HCT116 (cell line): ENCODE data around the gene FAR2. TPM values are rescaled to one million over a fixed set of nuclear protein-coding genes. Genes with fewer than 3 reads are reported as not detected.

Source experiments
- ATAC-seq: fragments of 200-7000 bp; cut with Tn5 transposase; 2 replicates; pipeline ENCODE4 v1.9.1; 2020; ENCODE audit warnings: mild to moderate bottlenecking, moderate library complexity
- BruUV-seq: library from RNA; stranded (reverse); fragments of 400-500 nt; replicated peaks from 2 replicates; lab custom pipeline; 2021; lab: Mats Ljungman, UMichigan
- CTCF ChIA-PET: fragments of 300-600 bp; sonication (Branson Sonifier 250); formaldehyde crosslinking; loops from one replicate; lab custom pipeline; 2021; ENCODE audit warnings: antibody characterized with exemption; lab: Charles Lee
- POLR2A ChIA-PET: fragments of 300-600, 350-600 bp; sonication (Branson Sonifier 250); formaldehyde crosslinking; loops from one replicate; lab custom pipeline; 2021; ENCODE audit warnings: antibody characterized with exemption; lab: Charles Lee
- RAD21 ChIA-PET, 2 experiments: fragments of 300-600 bp; sonication (Branson Sonifier 250); formaldehyde crosslinking; loops; one replicate each; lab custom pipeline; 2023; ENCODE audit warnings: low total read pairs in 2 of 2; ENCODE audit not compliant: uncharacterized antibody in 2 of 2, unreplicated experiment in 2 of 2, low non-redundant PET in 1 of 2; lab: Charles Lee
- DNase-seq: peaks from one replicate; pipeline ENCODE4 v3.0.0-alpha.2; 2010; ENCODE audit warnings: low read depth, low spot score
- H2AFZ ChIP-seq: fragments of 200-600 bp; shearing (Covaris generic), sonication (generic); 2 replicates; pipeline ENCODE4 v1.6.1; 2017; ENCODE audit warnings: low read depth, mixed run types, mixed read lengths, antibody characterized with exemption, low read length; ENCODE audit not compliant: poor library complexity, severe bottlenecking
- H3K27ac ChIP-seq: 2 replicates; pipeline ENCODE4 v1.5.1; 2012; ENCODE audit warnings: low read depth, low read length
- H3K27me3 ChIP-seq: fragments of 200-600 bp; sonication (generic); 2 replicates; pipeline ENCODE4 v1.6.1; 2016; ENCODE audit warnings: mixed run types, low read length, mixed read lengths; ENCODE audit not compliant: insufficient read depth
- H3K36me3 ChIP-seq, 2 experiments: fragments of 200-500 bp in 1 of 2; fragments of 200-600 bp in 1 of 2; sonication (Bioruptor generic) in 1 of 2; sonication (generic) in 1 of 2; 2 replicates each; pipeline versions ENCODE4 v1.5.1 to v1.6.1; 2014 to 2016; ENCODE audit warnings: low read length in 2 of 2, inconsistent platforms in 1 of 2, mixed read lengths in 1 of 2, mixed run types in 1 of 2; ENCODE audit not compliant: insufficient read depth in 2 of 2, control insufficient read depth in 1 of 2
- H3K4me1 ChIP-seq, 2 experiments: fragments of 200-600 bp in 1 of 2; sonication (generic) in 1 of 2; 2 replicates each; pipeline versions ENCODE4 v1.5.1 to v1.6.1; 2012 to 2017; ENCODE audit warnings: low read length in 2 of 2, inconsistent platforms in 1 of 2, mild to moderate bottlenecking in 1 of 2, mixed read lengths in 1 of 2, mixed run types in 1 of 2, moderate library complexity in 1 of 2; ENCODE audit not compliant: insufficient read depth in 2 of 2, control insufficient read depth in 1 of 2
- H3K4me2 ChIP-seq: fragments of 200-600 bp; sonication (generic); 2 replicates; pipeline ENCODE4 v1.6.1; 2017; ENCODE audit warnings: mixed run types, low read length, mixed read lengths
- H3K4me3 ChIP-seq, 2 experiments: fragments of 200-600 bp in 1 of 2; sonication (generic) in 1 of 2; replicated peaks in 1 of 2; 2 replicates each; pipeline ENCODE4 v1.5.1; 2011 to 2016; ENCODE audit warnings: low read length in 2 of 2, control low read depth in 1 of 2, low read depth in 1 of 2, mild to moderate bottlenecking in 1 of 2, mixed read lengths in 1 of 2, mixed run types in 1 of 2
- H3K79me2 ChIP-seq: fragments of 200-600 bp; sonication (generic); 2 replicates; pipeline ENCODE4 v1.6.1; 2017; ENCODE audit warnings: mild to moderate bottlenecking, mixed run types, low read length, moderate library complexity, mixed read lengths; ENCODE audit not compliant: insufficient read depth
- H3K9ac ChIP-seq: fragments of 200-600 bp; sonication (generic); 2 replicates; pipeline ENCODE4 v1.6.1; 2016; ENCODE audit warnings: low read length, mixed read lengths
- H3K9me2 ChIP-seq: fragments of 200-600 bp; sonication (generic), shearing (Covaris generic); 2 replicates; pipeline ENCODE4 v1.6.1; 2017; ENCODE audit warnings: mixed run types, mild to moderate bottlenecking, moderate library complexity; ENCODE audit not compliant: insufficient read depth
- H3K9me3 ChIP-seq, 2 experiments: fragments of 200-500 bp in 1 of 2; fragments of 200-600 bp in 1 of 2; sonication (Bioruptor generic) in 1 of 2; sonication (generic) in 1 of 2; 2 replicates each; pipeline ENCODE4 v1.6.1; 2014 to 2017; ENCODE audit warnings: low read length in 2 of 2, mixed read lengths in 2 of 2, inconsistent platforms in 1 of 2, low read depth in 1 of 2, mild to moderate bottlenecking in 1 of 2, mixed run types in 1 of 2, moderate library complexity in 1 of 2; ENCODE audit not compliant: control insufficient read depth in 1 of 2, insufficient read depth in 1 of 2
- H4K20me1 ChIP-seq: fragments of 200-600 bp; sonication (generic), shearing (Covaris generic); 2 replicates; pipeline ENCODE4 v1.6.1; 2017; ENCODE audit warnings: mixed run types, mild to moderate bottlenecking, moderate library complexity; ENCODE audit not compliant: insufficient read depth
- ATF3 ChIP-seq: IDR thresholded peaks from 2 replicates; pipeline ENCODE4 v1.6.1; 2012
- REST ChIP-seq: IDR thresholded peaks from 2 replicates; pipeline ENCODE4 v1.6.1; 2012; ENCODE audit warnings: low read depth
- TCF7L2 ChIP-seq: IDR thresholded peaks from 2 replicates; pipeline ENCODE4 v1.7.0; 2011; ENCODE audit warnings: borderline replicate concordance, inconsistent platforms; ENCODE audit not compliant: insufficient read depth, insufficient read length; ENCODE audit errors: extremely low read depth
- intact Hi-C: fragments of 100-400 bp; cut with micrococcal nuclease; formaldehyde crosslinking; loops from 2 replicates; pipeline ENCODE4 v1.10.0; 2022
- total RNA-seq: library from RNA; stranded (reverse); gene quantifications from one replicate; pipeline ENCODE4 v1.2.1, GENCODE V29; 2021; ENCODE audit not compliant: unreplicated experiment

Gene FAR2
- total RNA-seq, 1 experiment from 2014 or later, result 9.7 TPM

DNA sequence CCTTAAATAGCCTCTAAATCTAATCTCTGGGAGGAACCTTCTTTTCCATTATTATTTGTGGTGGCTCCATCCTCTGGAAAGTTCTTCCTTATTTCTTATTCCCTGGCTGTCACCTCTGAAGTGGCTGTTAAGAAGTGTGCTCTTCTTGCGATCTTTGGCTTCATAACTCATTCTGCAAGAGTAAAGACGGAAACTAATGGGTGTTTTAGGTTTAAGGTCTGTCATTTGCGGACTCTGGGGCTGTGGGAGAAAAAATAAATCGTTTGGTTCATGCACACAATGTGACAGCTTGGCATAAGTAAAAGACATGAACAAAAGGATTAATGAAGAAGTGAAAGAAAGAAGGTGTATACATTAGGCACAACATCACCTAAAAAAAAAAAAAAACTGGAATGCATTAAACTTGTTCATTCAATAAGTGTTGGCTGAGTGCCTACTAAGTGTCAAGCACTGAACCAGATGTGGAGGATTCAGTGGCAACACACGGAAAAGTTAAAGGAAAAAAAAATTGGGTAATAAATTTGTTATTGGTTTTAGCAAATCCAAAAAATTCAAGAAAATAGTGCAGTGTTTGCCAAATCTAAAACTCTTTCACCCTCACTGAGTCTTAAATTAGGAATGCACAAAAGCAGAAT, 132.4 kb downstream of the FAR2 start:
- ChIA-PET CTCF (no interaction called here), POLR2A (no interaction called here), RAD21 (no interaction called here)
- intact Hi-C loops, result no loop called here
- no peaks in the 10 kb centered on the region for H3K27me3 ChIP-seq
- H3K4me2 ChIP-seq, result no peak overlapping the region
- H3K9me2 ChIP-seq, result no peaks in the 10 kb centered on the region
- H2AFZ ChIP-seq, result no peak overlapping the region
- H3K79me2 ChIP-seq, result no peaks in the 10 kb centered on the region
- DNase-seq (no peak), ATAC-seq (no peak)
- no peaks in the 10 kb centered on the region for H3K9me3 ChIP-seq
- no peaks in the 10 kb centered on the region for H3K4me1 ChIP-seq
- no peaks in the 10 kb centered on the region for H4K20me1 ChIP-seq
- TF ChIP-seq REST (no peak), TCF7L2 (no peak), ATF3 (no peak)
- H3K9ac ChIP-seq, result no peak overlapping the region
- no TSS peak for BruUV-seq
- H3K36me3 ChIP-seq, result no peaks in the 10 kb centered on the region
- no peak overlapping the region for H3K4me3 ChIP-seq
- H3K27ac ChIP-seq, result no peak overlapping the region
